Amniotic stem cell (primary cell): ENCODE data around the gene FAM131A.

ENCODE experiments used
- DNase-seq: peaks from one replicate; lab custom pipeline; 2025; lab: John Stamatoyannopoulos, UW

The FAM131A gene

DNA sequence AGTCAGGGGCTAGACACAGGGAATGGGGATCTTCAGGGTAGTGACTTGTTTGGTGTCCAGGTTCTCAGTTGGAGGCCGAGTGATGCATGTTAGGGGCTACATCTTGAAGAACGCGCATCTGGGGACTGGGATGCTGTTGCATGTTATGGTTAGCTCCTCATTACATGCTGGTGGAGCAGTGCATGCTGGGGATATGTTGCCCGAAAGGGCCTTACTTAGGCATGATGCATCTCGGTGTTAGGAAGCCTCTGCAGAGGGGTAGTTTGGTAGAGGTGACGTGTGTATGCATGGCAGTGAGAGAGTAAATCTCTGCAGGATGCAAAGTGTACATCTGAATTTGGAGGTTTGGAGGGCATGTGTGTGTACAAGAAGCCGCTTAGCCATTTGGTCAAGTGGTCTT, 20.6 kb upstream of the FAM131A start:
- DNase-seq = no peak

DNA sequence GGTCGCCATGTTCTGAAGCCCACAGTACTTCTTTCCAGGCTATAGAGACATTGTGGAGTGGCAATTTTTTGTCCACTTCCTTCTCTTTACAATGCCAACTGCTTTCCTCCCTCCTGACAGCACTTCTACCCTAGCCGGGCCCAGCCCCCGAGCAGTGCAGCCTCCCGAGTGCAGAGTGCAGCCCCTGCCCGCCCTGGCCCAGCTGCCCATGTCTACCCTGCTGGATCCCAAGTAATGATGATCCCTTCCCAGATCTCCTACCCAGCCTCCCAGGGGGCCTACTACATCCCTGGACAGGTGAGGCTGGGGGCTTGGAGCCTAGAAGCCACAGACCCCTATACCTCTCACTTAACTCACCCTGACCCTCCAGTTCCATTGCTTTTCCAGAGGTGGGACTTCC, 20.2 kb upstream of the FAM131A start:
- DNase-seq = no peak

DNA sequence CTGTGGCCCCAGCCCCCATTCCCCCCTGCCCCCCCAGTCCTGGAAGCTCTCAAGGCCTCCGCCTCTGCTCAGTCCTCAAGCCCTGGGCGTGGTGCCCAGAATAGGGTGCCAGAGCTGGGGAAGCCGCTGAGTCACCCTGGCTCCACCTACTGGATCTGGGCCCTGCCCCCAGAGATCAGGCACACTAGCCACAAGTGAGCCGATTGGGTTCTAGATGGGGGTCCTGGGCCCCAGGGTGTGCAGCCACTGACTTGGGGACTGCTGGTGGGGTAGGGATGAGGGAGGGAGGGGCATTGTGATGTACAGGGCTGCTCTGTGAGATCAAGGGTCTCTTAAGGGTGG, 17.3 kb upstream of the FAM131A start:
- peak; percentile 95 for DNase-seq

DNA sequence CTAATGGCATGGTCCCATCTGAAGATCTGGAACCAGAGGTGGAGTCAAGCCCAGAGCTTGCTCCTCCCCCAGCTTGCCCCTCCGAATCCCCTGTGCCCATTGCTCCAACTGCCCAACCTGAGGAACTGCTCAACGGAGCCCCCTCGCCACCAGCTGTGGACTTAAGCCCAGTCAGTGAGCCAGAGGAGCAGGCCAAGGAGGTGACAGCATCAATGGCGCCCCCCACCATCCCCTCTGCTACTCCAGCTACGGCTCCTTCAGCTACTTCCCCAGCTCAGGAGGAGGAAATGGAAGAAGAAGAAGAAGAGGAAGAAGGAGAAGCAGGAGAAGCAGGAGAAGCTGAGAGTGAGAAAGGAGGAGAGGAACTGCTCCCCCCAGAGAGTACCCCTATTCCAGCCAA, 15.7 kb upstream of the FAM131A start:
- no peak for DNase-seq

DNA sequence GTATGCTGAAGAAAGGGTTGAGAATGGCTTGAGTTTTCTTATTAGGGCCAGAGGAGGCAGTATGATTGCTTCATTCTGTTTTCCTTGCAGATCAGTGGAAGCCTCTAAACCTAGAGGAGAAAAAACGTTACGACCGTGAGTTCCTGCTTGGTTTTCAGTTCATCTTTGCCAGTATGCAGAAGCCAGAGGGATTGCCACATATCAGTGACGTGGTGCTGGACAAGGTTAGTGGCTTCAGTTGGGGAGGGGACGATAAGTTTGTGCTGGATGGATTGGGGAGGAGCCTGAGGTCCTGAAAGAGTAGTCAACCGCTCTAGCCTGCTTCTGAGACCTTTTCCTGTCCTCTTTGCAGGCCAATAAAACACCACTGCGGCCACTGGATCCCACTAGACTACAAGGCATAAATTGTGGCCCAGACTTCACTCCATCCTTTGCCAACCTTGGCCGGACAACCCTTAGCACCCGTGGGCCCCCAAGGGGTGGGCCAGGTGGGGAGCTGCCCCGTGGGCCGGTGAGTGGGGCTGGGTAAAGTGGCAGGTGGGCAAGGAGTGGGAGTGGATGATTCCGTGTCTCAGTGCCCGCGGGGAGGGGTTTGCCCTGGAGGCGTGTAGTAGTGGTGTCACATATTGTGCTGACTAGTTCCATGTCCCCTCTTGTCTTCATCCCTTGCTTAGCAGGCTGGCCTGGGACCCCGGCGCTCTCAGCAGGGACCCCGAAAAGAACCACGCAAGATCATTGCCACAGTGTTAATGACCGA, 14.5 kb upstream of the FAM131A start:
- no peak for DNase-seq

DNA sequence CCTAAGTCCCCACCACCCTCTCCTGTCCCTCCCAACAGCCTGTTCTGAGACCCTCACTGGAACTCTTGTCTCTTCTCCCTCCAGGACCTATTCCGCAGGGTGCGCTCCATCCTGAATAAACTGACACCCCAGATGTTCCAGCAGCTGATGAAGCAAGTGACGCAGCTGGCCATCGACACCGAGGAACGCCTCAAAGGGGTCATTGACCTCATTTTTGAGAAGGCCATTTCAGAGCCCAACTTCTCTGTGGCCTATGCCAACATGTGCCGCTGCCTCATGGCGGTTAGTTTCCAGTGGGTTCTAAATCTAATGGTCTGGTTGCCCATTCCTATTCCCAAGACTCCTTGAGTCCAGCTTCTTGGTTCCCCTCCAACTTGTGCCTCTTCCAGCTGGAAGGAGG, 13.7 kb upstream of the FAM131A start:
- DNase-seq = no peak

DNA sequence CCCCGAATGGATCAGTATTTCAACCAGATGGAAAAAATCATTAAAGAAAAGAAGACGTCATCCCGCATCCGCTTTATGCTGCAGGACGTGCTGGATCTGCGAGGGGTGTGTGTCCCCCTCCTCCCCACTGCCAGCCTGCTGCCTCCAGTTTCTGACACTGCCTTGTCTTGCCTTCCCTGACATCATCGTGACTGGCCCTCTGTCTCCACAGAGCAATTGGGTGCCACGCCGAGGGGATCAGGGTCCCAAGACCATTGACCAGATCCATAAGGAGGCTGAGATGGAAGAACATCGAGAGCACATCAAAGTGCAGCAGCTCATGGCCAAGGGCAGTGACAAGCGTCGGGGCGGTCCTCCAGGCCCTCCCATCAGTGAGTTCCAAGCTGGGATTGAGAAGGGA, 12.1 kb upstream of the FAM131A start:
- DNase-seq = no peak

DNA sequence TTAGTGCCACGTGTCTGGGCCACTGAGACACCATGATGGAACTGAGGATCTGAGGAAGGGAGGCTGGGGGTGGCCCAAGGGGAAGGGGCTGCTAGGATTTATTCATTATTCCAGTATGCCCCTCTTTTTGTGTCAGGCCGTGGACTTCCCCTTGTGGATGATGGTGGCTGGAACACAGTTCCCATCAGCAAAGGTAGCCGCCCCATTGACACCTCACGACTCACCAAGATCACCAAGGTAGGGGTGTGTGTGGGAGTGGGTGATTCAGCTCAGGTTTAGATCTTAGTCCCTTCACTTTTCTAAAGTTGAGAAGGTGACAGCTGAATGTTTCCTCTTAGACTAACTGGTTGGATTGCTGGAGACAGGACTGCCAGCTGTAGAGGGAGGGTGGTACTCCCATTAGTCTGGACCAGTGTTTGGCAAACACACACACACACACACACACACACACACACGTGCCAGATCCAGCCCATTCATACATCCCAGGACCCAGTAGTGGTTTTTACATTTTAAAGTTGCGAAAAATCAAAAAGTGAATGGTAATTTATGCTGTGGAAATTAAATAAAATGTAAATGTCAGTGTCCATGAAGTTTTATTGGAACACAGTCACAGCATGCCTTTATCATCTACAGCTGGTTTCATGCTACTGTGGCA, 11.6 kb upstream of the FAM131A start:
- no peak for DNase-seq

DNA sequence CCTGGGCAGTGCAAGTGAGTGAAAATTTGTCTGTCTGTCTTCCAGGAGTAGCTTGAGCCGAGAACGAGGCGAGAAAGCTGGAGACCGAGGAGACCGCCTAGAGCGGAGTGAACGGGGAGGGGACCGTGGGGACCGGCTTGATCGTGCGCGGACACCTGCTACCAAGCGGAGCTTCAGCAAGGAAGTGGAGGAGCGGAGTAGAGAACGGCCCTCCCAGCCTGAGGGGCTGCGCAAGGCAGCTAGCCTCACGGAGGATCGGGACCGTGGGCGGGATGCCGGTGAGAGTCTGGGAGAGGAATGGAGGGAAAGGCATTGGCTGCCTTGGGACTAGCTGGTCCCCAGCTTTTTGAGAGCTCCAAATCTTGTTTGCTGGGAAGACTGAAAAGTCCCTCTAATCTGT, 10.2 kb upstream of the FAM131A start:
- DNase-seq = no peak

DNA sequence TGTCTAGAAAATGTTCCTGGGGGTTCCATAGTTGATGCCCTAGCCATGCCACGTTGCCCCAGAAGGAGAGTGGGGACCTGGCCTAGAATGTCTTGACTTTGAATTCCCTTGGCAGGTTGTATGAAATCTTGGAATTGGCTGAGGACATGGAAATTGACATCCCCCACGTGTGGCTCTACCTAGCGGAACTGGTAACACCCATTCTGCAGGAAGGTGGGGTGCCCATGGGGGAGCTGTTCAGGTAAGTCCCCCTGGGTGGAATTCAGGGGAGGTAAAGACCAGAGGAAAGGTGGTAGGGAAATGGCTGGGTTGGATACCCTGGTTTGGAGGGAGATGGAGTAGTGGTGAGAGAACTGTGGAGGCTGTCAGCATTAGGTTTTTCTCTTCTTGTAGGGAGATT, 8.9 kb upstream of the FAM131A start:
- DNase-seq = no peak

DNA sequence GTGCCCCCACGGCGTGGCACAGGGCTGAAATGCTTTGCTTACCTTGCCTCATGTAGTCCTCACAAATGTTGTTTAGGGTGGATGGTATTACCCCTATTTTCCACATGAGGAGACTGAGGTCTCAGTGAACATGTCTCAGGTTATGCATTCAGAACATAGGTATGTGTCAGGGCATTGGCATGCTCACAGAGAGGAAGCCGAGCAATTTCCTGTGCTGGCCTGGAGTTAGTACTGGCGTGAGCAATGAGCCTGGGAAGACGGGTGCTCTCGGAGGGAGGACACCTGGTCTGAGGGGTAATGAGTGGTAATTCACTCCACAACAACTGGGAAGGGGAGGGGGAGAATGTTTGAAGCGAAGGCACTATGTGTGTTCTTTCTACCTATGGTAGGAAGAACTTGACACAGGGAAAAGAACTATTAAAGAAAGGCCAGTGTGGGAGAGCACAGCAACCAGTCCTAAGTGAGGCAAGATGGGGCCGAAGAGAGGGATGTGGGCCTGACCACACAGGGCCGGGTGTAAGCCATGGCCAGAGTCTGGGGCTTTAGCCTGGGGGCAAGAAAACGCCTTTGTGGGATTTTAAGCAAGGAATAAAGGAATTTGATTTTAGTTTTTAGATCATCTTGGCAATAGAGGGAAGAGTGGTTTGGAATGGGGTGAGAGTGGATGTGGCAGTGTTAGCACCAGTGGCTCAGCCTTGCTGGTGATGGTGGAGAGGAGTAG, 4.9 kb upstream of the FAM131A start:
- DNase-seq = peak; percentile 82

DNA sequence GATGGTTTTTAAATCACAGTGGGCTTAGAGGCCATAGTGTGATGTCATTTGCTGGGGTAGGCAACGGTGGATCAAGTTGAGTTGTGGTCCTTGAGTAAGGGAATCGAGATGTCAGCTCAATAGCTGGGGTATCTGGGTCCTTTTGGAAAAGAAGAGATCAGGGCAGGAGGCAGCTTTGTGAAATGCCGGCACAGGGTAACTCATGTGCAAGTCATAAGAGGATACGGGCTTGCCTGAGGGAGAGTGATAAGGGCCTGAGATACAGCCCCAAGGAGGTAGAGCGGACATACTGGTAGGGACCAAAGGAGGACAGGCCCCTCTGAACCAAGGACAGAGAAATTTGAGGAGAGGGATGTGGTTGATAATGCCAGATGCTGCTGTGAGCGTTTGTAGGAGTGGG, 4.2 kb upstream of the FAM131A start:
- DNase-seq = no peak

DNA sequence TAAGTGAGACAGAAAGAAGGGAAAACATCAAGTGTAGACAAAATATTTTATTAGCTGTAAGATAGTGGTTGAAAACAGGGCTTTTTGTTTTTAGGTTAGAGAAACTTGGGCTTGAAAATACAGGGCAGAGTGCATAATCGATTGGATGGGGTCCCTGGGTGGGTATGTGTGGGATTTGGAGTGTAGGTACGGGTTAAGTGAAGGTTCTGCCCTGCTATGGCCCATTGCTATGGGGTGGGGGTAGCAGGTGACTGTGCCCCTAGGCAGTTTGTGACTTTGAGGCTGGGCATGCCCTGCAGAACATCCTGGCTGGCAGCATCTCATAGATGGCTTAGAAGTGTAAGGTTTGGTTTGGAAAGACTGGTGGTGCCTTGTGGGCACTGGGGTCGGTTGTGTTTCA, 3.7 kb upstream of the FAM131A start:
- no peak for DNase-seq

DNA sequence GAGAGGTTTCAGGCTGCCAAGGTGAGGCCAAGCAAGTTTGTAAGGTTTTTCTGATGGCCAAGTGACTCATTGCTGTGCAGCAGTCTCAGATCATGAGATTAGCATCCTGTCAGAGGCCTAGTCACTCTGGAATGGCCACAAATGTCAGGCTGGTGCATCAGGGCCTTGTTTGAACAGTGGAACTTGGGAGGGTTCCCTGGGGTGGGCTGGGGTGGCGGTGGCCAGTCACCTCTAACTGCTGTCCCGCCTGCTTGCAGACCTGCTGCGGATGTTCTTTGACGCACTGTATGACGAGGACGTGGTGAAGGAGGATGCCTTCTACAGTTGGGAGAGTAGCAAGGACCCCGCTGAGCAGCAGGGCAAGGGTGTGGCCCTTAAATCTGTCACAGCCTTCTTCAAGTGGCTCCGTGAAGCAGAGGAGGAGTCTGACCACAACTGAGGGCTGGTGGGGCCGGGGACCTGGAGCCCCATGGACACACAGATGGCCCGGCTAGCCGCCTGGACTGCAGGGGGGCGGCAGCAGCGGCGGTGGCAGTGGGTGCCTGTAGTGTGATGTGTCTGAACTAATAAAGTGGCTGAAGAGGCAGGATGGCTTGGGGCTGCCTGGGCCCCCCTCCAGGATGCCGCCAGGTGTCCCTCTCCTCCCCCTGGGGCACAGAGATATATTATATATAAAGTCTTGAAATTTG, 2.8 kb upstream of the FAM131A start:
- DNase-seq = no peak

DNA sequence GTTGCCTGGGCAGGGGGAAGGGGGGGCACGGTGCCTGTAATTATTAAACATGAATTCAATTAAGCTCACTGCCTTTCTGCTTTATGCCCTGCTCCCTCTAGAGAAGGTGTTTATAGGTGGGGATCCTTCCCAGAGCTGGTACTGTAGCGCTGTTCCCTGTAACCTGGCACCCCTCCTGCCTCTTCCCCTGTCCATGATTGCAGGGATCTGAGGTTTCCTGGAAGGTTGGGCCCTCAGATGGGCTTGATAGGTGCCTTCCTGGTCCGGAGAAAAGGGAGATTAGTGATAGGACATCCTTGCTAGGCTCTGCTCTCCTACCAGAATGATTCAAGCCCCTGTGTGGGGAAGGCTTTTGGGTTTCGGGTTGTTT, 2.1 kb upstream of the FAM131A start:
- no peak for DNase-seq

DNA sequence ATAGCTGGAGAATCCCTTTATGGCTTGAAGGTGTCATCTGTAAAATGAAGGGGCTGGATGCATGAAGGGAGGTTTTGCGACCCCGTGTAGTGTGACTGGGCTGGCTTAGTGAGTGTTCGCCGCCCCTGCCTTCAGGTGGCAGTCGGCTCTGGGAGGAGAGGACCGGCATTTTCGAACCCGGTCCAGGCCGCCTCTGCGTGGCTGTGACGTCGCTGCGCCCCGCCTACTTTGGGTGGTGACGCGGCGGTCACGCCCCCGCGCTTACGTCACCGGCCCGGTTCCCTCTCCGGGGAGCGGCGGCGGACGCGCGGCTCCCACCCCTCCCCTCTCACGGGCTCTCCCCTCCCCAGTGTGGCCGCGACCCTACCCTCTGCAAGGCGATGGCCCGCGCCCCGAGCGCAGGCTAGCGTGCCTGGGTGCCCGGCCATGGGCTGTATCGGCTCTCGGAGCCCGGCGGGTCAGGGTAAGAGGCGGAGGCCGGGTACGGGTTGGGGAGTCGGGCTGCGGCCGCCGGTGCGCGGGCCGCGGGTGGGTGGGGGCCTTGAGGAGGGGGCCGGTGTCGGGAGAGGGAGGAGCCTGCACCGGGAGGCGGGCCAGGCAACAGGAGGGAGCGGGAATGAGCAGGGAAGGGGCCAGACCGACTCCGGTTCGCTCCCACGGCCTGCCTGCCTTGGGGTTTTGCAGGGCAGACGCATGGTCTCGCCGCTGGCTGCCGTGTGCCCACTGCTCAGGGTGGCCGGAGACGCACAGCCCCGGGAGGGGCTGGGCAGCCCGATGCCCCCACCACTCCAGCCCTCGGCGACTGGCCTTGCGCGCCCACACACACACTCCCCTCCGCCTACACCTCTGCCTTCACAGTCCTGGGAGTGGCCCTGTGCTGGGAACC, 1.5 kb upstream of the FAM131A start:
- DNase-seq = peak; percentile 51

DNA sequence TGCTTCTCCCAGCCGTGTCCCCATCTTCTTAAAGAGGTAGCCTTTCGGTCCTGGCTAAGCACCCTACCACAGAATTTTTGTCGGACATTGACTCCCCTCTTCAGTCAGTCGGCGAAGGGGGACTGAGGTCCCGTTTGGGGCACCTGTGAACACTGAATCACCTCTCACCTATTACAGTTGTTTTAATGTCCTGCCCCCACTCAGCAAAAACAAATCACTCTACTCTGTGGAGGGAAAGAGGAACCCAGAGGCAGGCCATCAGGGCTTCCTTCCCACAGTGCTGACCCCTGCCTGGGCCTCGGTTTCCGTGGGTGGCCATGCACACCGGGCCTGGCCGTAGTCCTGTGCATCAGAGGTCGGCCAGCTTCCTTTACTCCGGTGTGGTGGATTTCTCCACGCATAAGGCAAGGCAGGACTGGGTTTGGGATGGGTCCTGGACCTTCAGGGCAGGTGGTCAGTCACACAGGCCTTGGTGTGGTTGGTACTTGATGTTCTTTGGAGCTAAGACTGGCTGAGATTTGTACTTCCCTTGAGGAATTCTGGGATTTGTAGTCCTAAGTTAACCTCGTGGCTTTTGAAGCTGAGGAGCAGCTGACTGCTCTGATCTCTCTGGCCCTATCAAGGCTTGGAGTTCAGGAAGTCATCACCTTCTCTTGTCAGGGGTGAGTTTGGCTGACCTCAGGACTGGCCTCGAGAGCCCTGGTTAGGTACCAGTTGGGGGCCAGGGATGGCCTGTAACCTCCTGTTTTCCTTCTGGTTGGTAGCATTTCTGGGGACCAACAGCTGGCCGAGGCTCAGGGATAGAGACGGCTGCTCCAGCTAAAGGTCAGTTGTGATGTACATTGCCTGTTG, 627 bp upstream of the FAM131A start:
- no peak for DNase-seq

DNA sequence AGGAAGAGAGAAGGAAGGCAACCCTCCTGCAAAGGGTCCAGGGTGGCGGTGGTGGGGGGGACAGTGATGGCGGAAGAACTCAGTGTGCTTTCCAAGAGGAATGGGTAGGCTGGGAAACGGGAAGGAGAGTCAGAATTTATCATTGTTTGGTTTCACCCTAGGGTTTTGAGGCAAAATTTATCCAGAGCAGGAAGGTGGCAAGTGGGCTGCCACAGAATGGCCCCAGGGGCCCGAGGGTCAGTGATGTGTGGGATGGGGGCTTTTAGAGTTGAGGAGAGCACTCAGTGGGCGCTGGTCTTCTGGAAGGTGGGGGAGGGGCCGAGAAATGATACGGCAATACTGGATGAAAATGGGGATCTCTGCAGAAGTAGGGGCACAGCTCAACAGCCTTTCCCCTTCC, 581 bp downstream of the FAM131A start:
- no peak for DNase-seq

DNA sequence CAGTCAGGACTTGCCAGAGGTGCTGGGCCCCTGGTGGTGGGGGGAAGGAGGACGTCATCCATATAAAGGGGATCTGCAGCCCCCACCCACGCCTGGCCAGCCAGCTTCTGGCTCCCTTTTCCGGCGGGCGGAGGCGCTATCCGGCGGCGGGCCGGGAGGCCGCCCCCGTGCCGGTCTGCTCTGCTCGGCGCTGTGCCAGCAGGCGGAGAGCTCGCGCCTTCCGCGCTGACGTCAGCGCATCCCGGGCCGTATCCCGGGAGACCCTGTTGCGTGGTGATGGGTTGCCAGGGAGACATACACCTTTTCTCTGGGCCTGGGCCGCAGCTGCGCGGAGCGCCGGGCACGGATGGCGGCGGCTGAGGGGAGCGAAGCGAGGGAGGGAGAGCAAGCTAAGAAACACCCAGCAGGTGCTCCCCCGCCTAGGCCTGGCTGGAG, 1.1 kb downstream of the FAM131A start:
- DNase-seq = no peak

DNA sequence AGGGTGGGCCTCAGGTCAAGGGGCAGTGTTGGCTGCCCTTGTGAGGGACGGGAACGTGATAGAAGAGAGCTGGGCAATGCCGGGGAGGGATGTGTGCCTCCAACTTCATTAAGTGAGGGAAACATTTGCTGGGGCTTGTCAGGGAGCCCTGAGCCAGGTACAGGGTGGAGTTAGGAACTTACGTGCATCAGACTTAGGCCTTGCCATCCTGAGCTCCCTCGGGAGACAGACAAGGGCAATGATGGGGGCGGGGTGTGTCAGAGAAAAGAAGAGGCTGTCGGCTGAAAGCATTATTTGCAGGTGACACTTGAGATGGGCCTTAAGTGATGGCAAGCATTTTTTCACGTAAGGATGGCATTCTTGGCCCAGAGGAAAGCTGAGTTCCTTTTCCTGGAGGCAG, 1.6 kb downstream of the FAM131A start:
- DNase-seq = no peak
